ENCODE measurements around the gene OSTN. TPM values are rescaled to one million over a fixed set of nuclear protein-coding genes. Genes with fewer than 3 reads are reported as not detected.

OSTN gene
- total and polyA plus RNA-seq, 12 donors = 0.07 to 0.72 (median 0.31) TPM; not detected in 4

- Histone ChIP-seq H3K27ac (no peak overlapping the region), H3K4me3 (no peak overlapping the region), H3K4me1 (no peaks in the 10 kb centered on the region), H3K36me3 (no peaks in the 10 kb centered on the region), H3K27me3 (no peaks in the 10 kb centered on the region), H3K9me3 (no peaks in the 10 kb centered on the region)
- intact Hi-C loops (cut with DNase I) = no loop called here
- no peak for TF ChIP-seq CTCF (IDR thresholded peaks at IDR 0.05)
- ATAC-seq (no peak), DNase-seq (no peak)
Measured at GRCh38 chr3:191275751-191276150, 76.7 kb downstream of the OSTN start.

- Histone ChIP-seq H3K27me3 (no peaks in the 10 kb centered on the region), H3K4me1 (no peaks in the 10 kb centered on the region), H3K4me3 (no peak overlapping the region), H3K36me3 (no peaks in the 10 kb centered on the region), H3K27ac (no peak overlapping the region), H3K9me3 (no peaks in the 10 kb centered on the region)
- TF ChIP-seq CTCF (IDR thresholded peaks at IDR 0.05) = no peak
- DNase-seq (no peak), ATAC-seq (no peak)
- WGBS, 2 donors = 38 to 52% methylated on average over 1 of the region's 1 CpG
- intact Hi-C loops (cut with DNase I) = no loop called here
Measured at GRCh38 chr3:191280111-191280510, 81.1 kb downstream of the OSTN start.

GRCh38 chr3:191280882-191281281 is 81.8 kb downstream of the OSTN start:
- intact Hi-C loops (cut with DNase I) = no loop called here
- no peak for TF ChIP-seq CTCF (IDR thresholded peaks at IDR 0.05)
- H3K9me3 ChIP-seq = no peaks in the 10 kb centered on the region
- H3K4me3 ChIP-seq = no peak overlapping the region
- H3K36me3 ChIP-seq = no peaks in the 10 kb centered on the region
- ATAC-seq (no peak), DNase-seq (no peak)
- no peaks in the 10 kb centered on the region for H3K27me3 ChIP-seq
- H3K4me1 ChIP-seq = no peaks in the 10 kb centered on the region
- H3K27ac ChIP-seq = no peak overlapping the region

GRCh38 chr3:191282251-191283185 is 83.5 kb downstream of the OSTN start:
- TF ChIP-seq CTCF (IDR thresholded peaks at IDR 0.05) = no peak
- WGBS, 2 donors = 61 to 81% methylated on average over 4 of the region's 4 CpGs
- ATAC-seq (no peak), DNase-seq (no peak)
- Histone ChIP-seq H3K9me3 (peaks cover 0 to 7% (median 0%) of the 10 kb centered on the region in 11 donors), H3K27ac (no peak overlapping the region), H3K36me3 (no peaks in the 10 kb centered on the region), H3K4me3 (no peak overlapping the region), H3K27me3 (no peaks in the 10 kb centered on the region), H3K4me1 (no peaks in the 10 kb centered on the region)
- intact Hi-C loops (cut with DNase I) = no loop called here
